Activated CD8-positive, alpha-beta memory T cell treated with anti-CD3 and anti-CD28 coated beads for 36 hours (primary cell): ENCODE measurements around the gene PRKACA. TPM values are rescaled to one million over a fixed set of nuclear protein-coding genes. Genes with fewer than 3 reads are reported as not detected.

Source experiments
- CTCF ChIA-PET: fragments of 350-600 bp; sonication (Branson Sonifier 250); formaldehyde crosslinking; loops from one replicate; lab custom pipeline; 2021; ENCODE audit warnings: antibody characterized with exemption; lab: Charles Lee
- POLR2A ChIA-PET: fragments of 350-600 bp; sonication (Branson Sonifier 250); formaldehyde crosslinking; loops from one replicate; lab custom pipeline; 2021; ENCODE audit warnings: antibody characterized with exemption; lab: Charles Lee
- total RNA-seq, 2 experiments: library from RNA; stranded (reverse); gene quantifications; one replicate each; pipeline ENCODE4 v1.2.3, GENCODE V29; 2021

PRKACA gene
- total RNA-seq, 2 experiments from 2014 or later = 70.5 to 74.1 TPM

DNA sequence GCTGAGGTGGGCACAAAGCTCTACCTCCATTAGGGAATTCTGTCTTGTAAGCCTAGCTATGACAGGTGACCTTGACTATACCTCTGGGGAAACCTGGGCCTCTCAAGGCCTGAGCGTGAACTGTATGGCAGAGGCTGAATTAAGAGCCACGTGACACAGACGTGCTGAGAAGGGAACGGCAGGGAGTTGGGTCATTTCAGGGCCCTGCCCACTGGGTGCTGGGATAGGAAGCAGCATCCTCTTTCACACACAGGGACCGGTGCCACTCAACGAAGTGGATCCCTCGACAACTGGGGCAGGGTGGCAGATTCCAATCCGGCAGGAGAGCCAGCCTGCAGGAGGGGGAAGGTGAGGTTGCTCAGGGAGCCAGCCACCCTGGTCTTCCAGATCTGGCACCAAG lies 9.6 kb upstream of the PRKACA start:
- ChIA-PET POLR2A (no interaction called here), CTCF (interaction anchor here (2.1 kb wide), 1 partner anchor 10 kb away, joined by 8 read pairs; the partner anchor contains the start of gene ASF1B)

DNA sequence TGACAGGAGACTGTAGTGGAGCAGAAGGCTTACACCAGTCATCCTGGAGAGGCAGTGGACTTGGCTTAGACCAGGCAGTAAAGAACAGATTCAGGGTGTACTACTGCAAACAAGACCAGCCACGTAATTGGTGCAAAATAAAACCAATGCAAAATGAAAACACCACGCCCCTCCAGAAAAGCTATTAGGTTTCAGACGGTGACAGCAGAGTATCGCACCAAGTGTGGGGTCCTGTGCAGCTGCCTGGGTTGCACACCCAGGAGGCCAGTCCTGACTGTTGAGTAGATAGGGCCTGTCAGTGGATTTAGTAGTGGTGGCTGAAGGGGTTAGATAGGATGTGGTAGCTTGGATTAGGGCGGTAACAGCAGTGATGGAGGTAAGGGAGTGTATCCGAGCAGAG lies 5.4 kb upstream of the PRKACA start:
- CTCF ChIA-PET = interaction anchor here (0.6 to 1.4 kb wide), 4 partner anchors 9 to 239 kb away, joined by 3 to 6 read pairs (median 4); partner anchors contain the start of gene ASF1B
- POLR2A ChIA-PET = interaction anchor here (0.6 kb wide), 1 partner anchor 247 kb away, joined by 3 read pairs; no protein-coding TSS in a partner anchor

DNA sequence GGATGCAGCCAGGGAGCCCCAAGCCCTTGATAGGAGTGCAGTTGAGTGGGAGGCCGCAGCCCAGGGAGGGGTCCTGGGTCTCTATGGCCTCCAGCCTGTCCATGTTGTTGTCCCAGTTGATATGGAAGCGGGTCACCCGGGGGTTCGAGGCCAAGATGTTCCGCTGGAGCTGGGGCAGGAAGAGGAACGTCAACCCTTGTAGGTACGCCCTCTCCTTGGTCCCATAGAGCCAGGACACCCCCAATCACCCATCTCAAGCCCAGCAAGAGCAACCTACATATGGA lies 2.9 kb upstream of the PRKACA start:
- POLR2A ChIA-PET = no interaction called here

GRCh38 chr19:14119644-14120496 lies 2.3 kb upstream of the PRKACA start:
- POLR2A ChIA-PET = no interaction called here
- CTCF ChIA-PET = interaction anchor here (1.2 kb wide), 1 partner anchor 17 kb away, joined by 3 read pairs; the partner anchor contains the start of gene ASF1B

More for the DNA sequence above, 2.9 kb upstream of the PRKACA start:
- CTCF ChIA-PET = interaction anchor here (1.2 kb wide), 1 partner anchor 16 kb away, joined by 3 read pairs; the partner anchor contains the start of gene ASF1B

DNA sequence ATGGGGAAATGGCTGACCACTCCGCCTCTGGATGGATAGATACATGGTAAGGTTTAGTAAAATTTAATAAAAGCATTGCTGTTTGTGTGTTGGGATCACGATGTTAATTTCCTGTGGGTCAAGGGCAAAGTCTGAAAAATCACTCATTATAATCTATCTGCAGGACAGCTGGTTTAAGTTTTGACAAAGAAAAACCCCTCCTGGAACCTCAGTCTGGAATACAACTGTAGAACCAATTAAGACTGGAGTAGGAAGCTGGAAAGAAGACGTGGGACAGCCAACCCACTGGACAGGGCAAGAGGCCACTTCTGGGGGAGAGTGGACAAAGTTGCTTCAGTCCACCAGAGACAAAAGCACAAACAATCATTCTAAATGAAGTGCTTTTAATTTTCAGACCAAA lies 1.6 kb upstream of the PRKACA start:
- ChIA-PET POLR2A (no interaction called here), CTCF (interaction anchor here (1.7 kb wide), 1 partner anchor 386 kb away, joined by 5 read pairs; no protein-coding TSS in a partner anchor)

DNA sequence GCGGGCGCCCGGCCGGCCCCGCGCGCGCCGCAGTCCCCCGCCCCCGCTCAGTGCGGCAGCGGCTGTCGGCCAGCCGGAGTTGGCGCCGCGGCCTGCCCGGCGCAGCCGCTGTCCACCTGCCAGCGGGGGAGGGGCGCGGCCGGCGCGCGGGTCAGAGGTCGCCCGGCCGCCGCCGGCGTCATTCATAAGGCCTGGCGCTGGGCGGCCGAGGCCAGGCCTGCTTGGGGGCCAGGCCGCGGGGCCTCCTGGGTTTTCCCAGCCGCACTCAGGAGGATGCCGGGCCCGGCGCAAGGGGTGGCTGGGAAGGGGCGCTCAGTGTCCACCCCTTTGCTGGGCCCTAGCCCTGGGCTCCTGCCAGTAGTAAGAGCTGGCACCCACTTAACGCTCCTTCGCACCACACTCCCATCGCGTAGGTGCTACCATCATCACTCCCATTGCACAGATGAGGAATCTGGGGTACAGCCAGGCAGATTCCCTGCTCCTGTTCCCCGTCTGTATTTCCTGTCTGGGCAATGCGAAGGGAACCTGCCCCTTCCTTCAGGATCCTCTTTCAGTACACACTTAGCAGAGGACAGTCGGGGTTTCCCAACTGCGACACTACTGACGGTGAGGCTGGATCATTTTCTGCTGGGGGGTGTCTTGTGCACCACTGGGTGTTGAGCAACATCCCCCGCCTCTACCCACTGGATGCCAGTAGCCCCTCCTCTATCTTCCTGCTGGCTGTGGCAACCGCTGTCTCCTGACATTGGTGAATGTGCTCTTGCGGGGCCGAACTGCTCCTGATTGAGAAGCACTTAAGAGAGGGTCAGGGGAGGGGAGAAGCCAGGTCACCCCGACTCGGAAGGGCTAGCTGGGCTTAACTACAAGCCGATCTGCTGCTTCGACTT lies 846 bp upstream of the PRKACA start:
- ChIA-PET POLR2A (no interaction called here), CTCF (interaction anchor here (1.7 kb wide), 1 partner anchor 387 kb away, joined by 5 read pairs; no protein-coding TSS in a partner anchor)

GRCh38 chr19:14116918-14117578 lies 514 bp downstream of the PRKACA start:
- CTCF ChIA-PET = interaction anchor here (1.4 to 1.7 kb wide), 2 partner anchors 15 to 388 kb away, joined by 3 to 5 read pairs; no protein-coding TSS in a partner anchor

GRCh38 chr19:14116525-14116917 lies 1.0 kb downstream of the PRKACA start:
- POLR2A ChIA-PET = interaction anchor here (0.5 to 1.0 kb wide), 5 partner anchors 13 to 113 kb away, joined by 3 to 7 read pairs (median 4); partner anchors contain the start of genes ASF1B and IL27RA
- CTCF ChIA-PET = interaction anchor here (0.6 to 1.4 kb wide), 2 partner anchors 16 to 836 kb away, joined by 3 to 7 read pairs; no protein-coding TSS in a partner anchor

More at GRCh38 chr19:14116918-14117578, 514 bp downstream of the PRKACA start:
- POLR2A ChIA-PET = interaction anchor here (0.6 kb wide), 2 partner anchors 13 to 85 kb away, joined by 4 to 7 read pairs; partner anchors contain the start of gene IL27RA

DNA sequence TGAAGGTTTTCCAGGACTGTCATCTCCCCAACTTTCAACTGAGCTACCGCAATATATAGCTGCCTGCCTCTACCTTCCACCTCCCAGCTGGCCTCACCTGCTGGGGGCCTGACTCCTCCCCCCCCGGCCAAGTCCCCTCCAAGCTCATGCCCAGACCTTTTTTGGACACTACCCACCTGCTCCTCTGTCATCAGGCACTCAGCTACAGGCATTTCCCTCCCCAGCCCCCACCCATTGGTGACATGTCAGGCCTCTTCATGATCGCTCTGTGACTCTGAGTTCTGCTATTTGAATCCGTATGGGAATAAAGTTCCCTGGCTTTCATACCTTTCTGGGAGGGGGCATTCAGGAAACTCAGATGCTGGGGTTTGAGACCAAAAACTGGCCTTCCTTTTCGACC lies 1.8 kb downstream of the PRKACA start:
- ChIA-PET POLR2A (interaction anchor here (0.6 to 1.0 kb wide), 3 partner anchors 20 to 112 kb away, joined by 3 to 4 read pairs (median 3); partner anchors contain the start of gene ASF1B), CTCF (interaction anchor here (0.6 to 3.0 kb wide), 9 partner anchors 14 to 835 kb away, joined by 3 to 19 read pairs (median 7); partner anchors contain the start of gene ASF1B)

GRCh38 chr19:14114854-14115253 lies 2.7 kb downstream of the PRKACA start:
- POLR2A ChIA-PET = no interaction called here

GRCh38 chr19:14114439-14114838 lies 3.1 kb downstream of the PRKACA start:
- ChIA-PET POLR2A (no interaction called here), CTCF (interaction anchor here (0.6 to 3.0 kb wide), 13 partner anchors 9 to 1208 kb away, joined by 3 to 19 read pairs (median 6); partner anchors contain the start of genes ASF1B, C19orf67 and MISP3)

More at GRCh38 chr19:14114854-14115253, 2.7 kb downstream of the PRKACA start:
- CTCF ChIA-PET = interaction anchor here (0.6 to 3.0 kb wide), 15 partner anchors 8 to 1208 kb away, joined by 3 to 19 read pairs (median 6); partner anchors contain the start of genes ASF1B, C19orf67 and MISP3

DNA sequence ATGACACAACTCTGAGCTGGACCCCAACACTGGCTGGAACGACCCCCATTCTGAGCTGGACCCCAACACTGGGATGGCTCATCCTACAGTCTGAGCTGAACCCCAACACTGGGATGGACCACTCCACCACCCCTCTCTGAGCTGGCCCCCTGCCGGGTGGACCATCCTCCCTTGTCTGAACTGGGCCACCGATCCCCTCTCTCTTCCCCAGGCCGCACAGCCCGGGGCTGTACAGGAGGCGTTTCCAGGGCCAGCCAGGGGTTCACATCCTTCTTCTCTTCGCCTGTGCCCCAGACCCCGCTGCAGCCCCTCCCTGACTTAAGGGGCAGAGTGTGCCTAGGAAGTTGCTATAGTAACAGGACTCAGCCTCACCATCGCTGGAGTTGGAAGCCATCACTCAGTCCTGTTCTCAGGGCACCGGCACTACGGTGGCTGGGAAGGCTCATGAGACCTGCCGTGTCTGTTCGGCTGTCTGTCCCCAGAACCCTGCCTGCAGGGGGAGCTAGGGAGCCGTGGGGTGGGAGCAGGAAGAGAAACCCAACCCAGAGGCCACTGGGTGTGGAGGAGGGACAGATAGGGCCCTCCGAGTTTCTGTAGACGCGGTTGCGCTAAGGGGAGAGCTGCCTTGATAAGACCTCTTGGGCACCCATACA lies 3.7 kb downstream of the PRKACA start:
- ChIA-PET CTCF (interaction anchor here (0.9 to 3.0 kb wide), 13 partner anchors 9 to 234 kb away, joined by 3 to 19 read pairs (median 6); partner anchors contain the start of genes ASF1B, C19orf67 and MISP3), POLR2A (no interaction called here)

DNA sequence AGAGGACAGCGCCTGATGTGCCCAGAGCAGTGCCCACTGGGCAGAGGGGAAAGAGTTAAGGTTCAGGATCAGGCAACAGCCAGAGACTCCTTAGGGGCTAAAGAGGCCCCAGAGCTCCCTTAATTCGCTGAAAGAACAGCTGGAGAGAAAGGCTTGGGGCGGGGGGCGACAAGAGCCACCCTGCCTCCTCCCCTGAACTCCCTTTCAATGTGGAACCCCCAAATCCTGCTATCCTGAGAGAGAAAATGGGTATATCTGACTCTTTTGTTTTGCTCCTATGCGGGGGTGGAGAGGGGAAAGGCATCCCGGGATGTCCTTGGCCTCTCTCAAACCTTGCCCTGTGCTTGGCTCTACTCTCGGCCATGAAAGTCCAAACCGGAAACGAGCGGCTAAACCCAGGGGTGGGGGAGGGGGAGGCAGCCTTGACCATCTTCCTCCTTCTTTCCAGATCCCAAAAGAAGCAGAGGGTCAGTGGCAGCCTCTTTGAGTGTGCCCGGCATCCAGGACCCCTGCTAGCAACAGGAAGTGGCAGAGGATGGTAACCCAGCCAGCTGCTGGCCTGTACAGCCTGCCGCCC lies 4.7 kb downstream of the PRKACA start:
- POLR2A ChIA-PET = no interaction called here
- CTCF ChIA-PET = interaction anchor here (1.3 to 3.0 kb wide), 4 partner anchors 11 to 233 kb away, joined by 3 to 19 read pairs (median 8); partner anchors contain the start of gene ASF1B

DNA sequence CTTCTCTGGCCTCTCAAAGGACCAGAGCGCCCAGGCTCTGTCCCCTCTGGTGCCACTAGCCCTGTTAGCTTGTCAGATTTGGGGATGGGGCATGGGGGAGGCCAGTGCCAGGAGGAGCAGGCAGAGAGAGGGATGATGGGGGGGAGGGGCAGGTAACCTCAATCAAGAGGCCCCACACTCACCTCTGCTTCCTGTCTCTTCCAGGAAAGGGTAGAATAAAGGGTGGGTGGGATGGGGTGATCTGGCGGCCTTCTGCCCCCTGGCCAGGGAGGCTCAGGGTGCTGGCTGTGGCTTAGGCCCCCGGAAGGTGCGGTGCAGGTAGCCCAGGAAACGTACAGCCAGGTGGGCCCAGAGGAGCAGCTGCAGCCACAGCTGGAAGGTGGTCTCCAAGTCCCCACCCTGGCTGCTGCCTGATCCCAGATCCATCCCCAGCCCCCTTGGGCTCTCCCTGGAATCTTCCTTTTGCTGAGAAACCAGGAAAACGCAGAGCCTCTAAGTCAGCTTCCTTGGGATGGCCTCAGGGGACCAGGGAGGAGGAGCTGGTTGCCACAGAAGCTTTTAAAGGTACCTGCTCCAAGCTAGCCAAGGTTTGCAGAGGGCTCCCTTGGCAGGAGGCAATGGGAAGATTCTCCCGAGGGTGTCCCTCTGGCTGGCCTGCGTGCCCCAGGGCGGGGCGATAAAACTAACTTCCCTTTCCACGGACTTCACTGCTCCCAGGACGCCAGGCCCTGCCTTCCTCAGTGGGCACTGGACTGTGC lies 5.3 kb downstream of the PRKACA start:
- ChIA-PET POLR2A (no interaction called here), CTCF (interaction anchor here (1.3 to 1.6 kb wide), 2 partner anchors 19 to 233 kb away, joined by 3 read pairs; no protein-coding TSS in a partner anchor)

DNA sequence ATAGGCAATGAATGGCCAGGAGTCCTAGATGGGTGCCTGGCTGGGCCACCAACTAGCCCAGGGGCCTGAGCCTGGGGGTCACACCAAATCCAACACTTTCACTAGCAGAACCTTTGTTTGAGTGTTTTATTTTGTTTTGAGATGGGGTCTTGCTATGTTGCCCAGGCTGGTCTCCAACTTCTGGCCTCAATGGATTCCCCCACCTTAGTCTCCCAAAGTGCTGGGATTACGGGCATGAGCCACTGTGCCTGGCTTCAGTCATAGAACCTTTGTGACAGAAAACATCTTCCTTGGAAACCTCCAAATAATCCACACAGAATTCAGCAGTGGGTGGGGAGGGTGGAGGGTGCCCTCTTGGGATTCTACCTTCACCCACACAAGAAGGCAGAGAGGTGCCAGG lies 6.1 kb downstream of the PRKACA start:
- ChIA-PET POLR2A (no interaction called here), CTCF (interaction anchor here (1.6 kb wide), 1 partner anchor 18 kb away, joined by 3 read pairs; no protein-coding TSS in a partner anchor)

GRCh38 chr19:14110650-14111049 lies 6.9 kb downstream of the PRKACA start:
- ChIA-PET CTCF (no interaction called here), POLR2A (no interaction called here)
